G401 (cell line): Measurements from ENCODE around the gene STMN3. TPM values are rescaled to one million over a fixed set of nuclear protein-coding genes. Genes with fewer than 3 reads are reported as not detected.
"Not testable (repeated sequence)": the region's sequence is repeated elsewhere in the genome, so short reads cannot be mapped to it uniquely, and the experiment has no call there.

Source experiments
- DNase-seq: peaks from one replicate; pipeline ENCODE4 v3.0.0-alpha.2; 2015; ENCODE audit warnings: low spot score
- in situ Hi-C: cut with HindIII; loops from 2 replicates; pipeline ENCODE4 v1.10.0; 2016; ENCODE audit warnings: low sequenced_read_pairs, mixed read lengths
- total RNA-seq: library from RNA; depleted of rRNA; stranded (reverse); fragments of >200 nt; shearing (Covaris generic); gene quantifications from 2 replicates; pipeline ENCODE4 v1.2.3, GENCODE V29; 2014

The STMN3 gene
- total RNA-seq, 1 experiment from 2014 or later: 179 TPM

- in situ Hi-C loops: no loop called here
- no peak for DNase-seq
Measured at GRCh38 chr20:63642527-63643247, 10.5 kb downstream of the STMN3 start.

- in situ Hi-C loops: no loop called here
- DNase-seq: peak; percentile 79
Measured at GRCh38 chr20:63641792-63642523, 11.3 kb downstream of the STMN3 start.

- no peak for DNase-seq
- in situ Hi-C loops: no loop called here
Measured at GRCh38 chr20:63641146-63641791, 12.0 kb downstream of the STMN3 start.

GRCh38 chr20:63640686-63641085, 12.5 kb downstream of the STMN3 start:
- in situ Hi-C loops, DNase-seq: not testable (repeated sequence)

- DNase-seq: no peak
- in situ Hi-C loops: no loop called here
Measured at GRCh38 chr20:63640086-63640485, 13.1 kb downstream of the STMN3 start.

GRCh38 chr20:63639093-63639975, 13.9 kb downstream of the STMN3 start:
- in situ Hi-C loops: no loop called here

GRCh38 chr20:63636752-63637628, 16.2 kb downstream of the STMN3 start:
- peak; percentile 94 for DNase-seq
- in situ Hi-C loops: no loop called here

More at GRCh38 chr20:63639093-63639975, 13.9 kb downstream of the STMN3 start:
- DNase-seq: no peak

- in situ Hi-C loops: no loop called here
Measured at GRCh38 chr20:63635431-63636141, 17.6 kb downstream of the STMN3 start.

GRCh38 chr20:63633732-63634131, 19.5 kb downstream of the STMN3 start:
- no peak for DNase-seq
- in situ Hi-C loops: no loop called here

More at GRCh38 chr20:63635431-63636141, 17.6 kb downstream of the STMN3 start:
- DNase-seq: no peak

- in situ Hi-C loops, DNase-seq: not testable (repeated sequence)
Measured at GRCh38 chr20:63631426-63631825, 21.8 kb downstream of the STMN3 start.

- in situ Hi-C loops, DNase-seq: not testable (repeated sequence)
Measured at GRCh38 chr20:63630956-63631355, 22.3 kb downstream of the STMN3 start.

- peak; percentile 84 for DNase-seq
- in situ Hi-C loops: no loop called here
Measured at GRCh38 chr20:63628246-63628975, 24.8 kb downstream of the STMN3 start.

GRCh38 chr20:63627751-63628245, 25.4 kb downstream of the STMN3 start:
- in situ Hi-C loops: no loop called here
- no peak for DNase-seq

- in situ Hi-C loops: no loop called here
- DNase-seq: peak; percentile 87
Measured at GRCh38 chr20:63627129-63627750, 26.0 kb downstream of the STMN3 start.

GRCh38 chr20:63626424-63627128, 26.6 kb downstream of the STMN3 start, which contains the start of gene GMEB2:
Gene GMEB2 (minus strand): TSS chr20:63627101. CDS start chr20:63619397, 7,704 bp downstream.
- in situ Hi-C loops: no loop called here
- peak; percentile 74 for DNase-seq
